H1 (cell line): ENCODE measurements around the gene OBI1. TPM values are rescaled to one million over a fixed set of nuclear protein-coding genes. Genes with fewer than 3 reads are reported as not detected.

Experiments used
- CHD7 ChIP-seq: fragments of 300-600 bp; sonication (generic); IDR thresholded peaks from 2 replicates; pipeline ENCODE4 v1.7.1; 2012; ENCODE audit warnings: low read length, moderate library complexity, mild to moderate bottlenecking, inconsistent platforms; ENCODE audit not compliant: insufficient replicate concordance
- E2F6 ChIP-seq: IDR thresholded peaks from 2 replicates; pipeline ENCODE4 v1.6.1; 2012; ENCODE audit warnings: inconsistent platforms
- EGR1 ChIP-seq: IDR thresholded peaks from 2 replicates; pipeline ENCODE4 v1.6.1; 2011; ENCODE audit warnings: low read depth, low read length, borderline replicate concordance
- JUND ChIP-seq: IDR thresholded peaks from 2 replicates; pipeline ENCODE4 v1.6.1; 2011; ENCODE audit warnings: mild to moderate bottlenecking, improper control_type of control experiment, low read length
- KDM5A ChIP-seq: fragments of 200-600 bp; IDR thresholded peaks from 2 replicates; pipeline ENCODE4 v1.7.1; 2012; ENCODE audit warnings: mild to moderate bottlenecking, low read length, inconsistent platforms, mixed read lengths
- MAX ChIP-seq: IDR thresholded peaks from 2 replicates; pipeline ENCODE4 v1.6.1; 2012; ENCODE audit warnings: inconsistent platforms
- SUZ12 ChIP-seq: fragments of 200-600 bp; sonication (generic); IDR thresholded peaks from 2 replicates; pipeline ENCODE4 v1.6.1; 2012; ENCODE audit warnings: mild to moderate bottlenecking, inconsistent platforms, low read length, moderate library complexity, mixed read lengths
- TCF12 ChIP-seq: IDR thresholded peaks from 2 replicates; pipeline ENCODE4 v1.6.1; 2011; ENCODE audit warnings: low read depth, mild to moderate bottlenecking, low read length
- TEAD4 ChIP-seq: IDR thresholded peaks from 2 replicates; pipeline ENCODE4 v1.6.1; 2012; ENCODE audit warnings: low read depth, low read length, inconsistent platforms, mixed read lengths
- polyA plus RNA-seq, 7 experiments: library from polyadenylated mRNA; depleted of rRNA in 3 of 7; stranded (reverse) in 5 of 7; unstranded in 2 of 7; fragments of >200 nt in 5 of 7; fragments of 200-250 nt in 2 of 7; gene quantifications; 1 replicate in 5 of 7; 2 replicates in 1 of 7; 4 replicates in 1 of 7; pipeline versions ENCODE4 v1.2.1 to v1.2.3, GENCODE V29; 2011 to 2013; ENCODE audit warnings: missing spikeins in 2 of 7, mixed read lengths in 2 of 7
- total RNA-seq: library from RNA; stranded (reverse); fragmentation: NEBNext Ultra II Directional; extraction: Animal tissue kit (Norgen Biotek cat#: 25700); gene quantifications from 2 replicates; pipeline ENCODE4 v1.2.1, GENCODE V29; 2021

The OBI1 gene
- total and polyA plus RNA-seq, 2 of the 8 experiments (the other 6 are each of a cell fraction or from before 2014, with no cell fraction given), result 7.1 to 14.3 TPM

- TF ChIP-seq MAX (no peak), KDM5A (no peak), TCF12 (no peak), TEAD4 (no peak), E2F6 (no peak), JUND (no peak), SUZ12 (no peak), CHD7 (no peak), EGR1 (no peak)
Measured at GRCh38 chr13:78700121-78700910, 41.4 kb upstream of the OBI1 start (continued).
